ENCODE data around the gene DNAJB13.
"Not testable (repeated sequence)": the region's sequence is repeated elsewhere in the genome, so short reads cannot be mapped to it uniquely, and the experiment has no call there.

The DNAJB13 gene

GRCh38 chr11:73950869-73951710 is at the start of gene DNAJB13:
Gene DNAJB13, plus strand, starts transcription at chr11:73951026. Its CDS starts 44 bp downstream, at chr11:73951070.
- no peak for DNase-seq (ENCODE audit: low read depth)

GRCh38 chr11:73902303-73902702 is 48.5 kb upstream of the DNAJB13 start:
- no peak for DNase-seq (ENCODE audit: low read depth)

- DNase-seq (ENCODE audit: low read depth), result no peak
Measured at GRCh38 chr11:73907191-73907590, 43.6 kb upstream of the DNAJB13 start.

GRCh38 chr11:73912026-73912425 is 38.8 kb upstream of the DNAJB13 start:
- no peak for DNase-seq (ENCODE audit: low read depth)

- DNase-seq (ENCODE audit: low read depth), result no peak
Measured at GRCh38 chr11:73913472-73913871, 37.4 kb upstream of the DNAJB13 start.

GRCh38 chr11:73914284-73914683 is 36.5 kb upstream of the DNAJB13 start:
- no peak for DNase-seq (ENCODE audit: low read depth)

- DNase-seq (ENCODE audit: low read depth), result no peak
Measured at GRCh38 chr11:73916435-73916834, 34.4 kb upstream of the DNAJB13 start.

- no peak for DNase-seq (ENCODE audit: low read depth)
Measured at GRCh38 chr11:73921180-73921579, 29.6 kb upstream of the DNAJB13 start.

GRCh38 chr11:73929388-73929787 is 21.4 kb upstream of the DNAJB13 start:
- DNase-seq (ENCODE audit: low read depth), result no peak

- peak; percentile 59 for DNase-seq (ENCODE audit: low read depth)
Measured at GRCh38 chr11:73931039-73931645, 19.7 kb upstream of the DNAJB13 start.

GRCh38 chr11:73931951-73932350 is 18.9 kb upstream of the DNAJB13 start:
- DNase-seq (ENCODE audit: low read depth), result no peak

- DNase-seq (ENCODE audit: low read depth), result no peak
Measured at GRCh38 chr11:73932781-73933180, 18.0 kb upstream of the DNAJB13 start.

GRCh38 chr11:73936047-73936446 is 14.8 kb upstream of the DNAJB13 start:
- not testable (repeated sequence) for DNase-seq (ENCODE audit: low read depth)

- no peak for DNase-seq (ENCODE audit: low read depth)
Measured at GRCh38 chr11:73939096-73939495, 11.7 kb upstream of the DNAJB13 start.

GRCh38 chr11:73940801-73941570 is 9.8 kb upstream of the DNAJB13 start:
- no peak for DNase-seq (ENCODE audit: low read depth)

GRCh38 chr11:73942010-73942409 is 8.8 kb upstream of the DNAJB13 start:
- DNase-seq (ENCODE audit: low read depth), result no peak

- no peak for DNase-seq (ENCODE audit: low read depth)
Measured at GRCh38 chr11:73944085-73944484, 6.7 kb upstream of the DNAJB13 start.

- DNase-seq (ENCODE audit: low read depth), result no peak
Measured at GRCh38 chr11:73944901-73945300, 5.9 kb upstream of the DNAJB13 start.

- no peak for DNase-seq (ENCODE audit: low read depth)
Measured at GRCh38 chr11:73945396-73945795, 5.4 kb upstream of the DNAJB13 start.

- DNase-seq (ENCODE audit: low read depth), result no peak
Measured at GRCh38 chr11:73946798-73947458, 3.9 kb upstream of the DNAJB13 start.

- DNase-seq (ENCODE audit: low read depth), result no peak
Measured at GRCh38 chr11:73949246-73949645, 1.6 kb upstream of the DNAJB13 start.

- DNase-seq (ENCODE audit: low read depth), result no peak
Measured at GRCh38 chr11:73949912-73950311, 914 bp upstream of the DNAJB13 start.

Data from fibroblast of the conjunctiva (primary cell).